CD14-positive monocyte (primary cell): ENCODE results near the gene UNC13C. TPM values are rescaled to one million over a fixed set of nuclear protein-coding genes. Genes with fewer than 3 reads are reported as not detected.

Experiments used
- DNase-seq, 3 donors: peaks; one replicate each; pipeline ENCODE4 v3.0.0-alpha.2; 2011 to 2022
- H2AFZ ChIP-seq: 2 replicates; pipeline ENCODE4 v1.6.0; 2012; ENCODE audit warnings: mild to moderate bottlenecking, low read depth, low read length, inconsistent platforms; ENCODE audit not compliant: insufficient read depth, poor library complexity, severe bottlenecking
- H3K27ac ChIP-seq, 2 donors: 1 replicate in 1 of 2; 2 replicates in 1 of 2; pipeline ENCODE4 v1.5.1; 2012 to 2013; ENCODE audit warnings: low read length in 2 of 2, control low read depth in 1 of 2, inconsistent platforms in 1 of 2, low read depth in 1 of 2, mild to moderate bottlenecking in 1 of 2
- H3K27me3 ChIP-seq, 2 donors: one replicate each; pipeline versions ENCODE4 v1.6.0 to v1.6.1; 2011 to 2013; ENCODE audit warnings: low read length in 2 of 2; ENCODE audit not compliant: control insufficient read depth in 2 of 2, insufficient read depth in 2 of 2
- H3K36me3 ChIP-seq, 2 donors: replicated peaks in 1 of 2; 1 replicate in 1 of 2; 2 replicates in 1 of 2; pipeline versions ENCODE4 v1.5.1 to v1.6.1; 2012 to 2013; ENCODE audit warnings: low read length in 2 of 2, control low read depth in 1 of 2, inconsistent platforms in 1 of 2, mild to moderate bottlenecking in 1 of 2; ENCODE audit not compliant: insufficient read depth in 2 of 2, control insufficient read depth in 1 of 2
- H3K4me1 ChIP-seq, 2 donors: 1 replicate in 1 of 2; 2 replicates in 1 of 2; pipeline versions ENCODE4 v1.5.1 to v1.6.1; 2012 to 2013; ENCODE audit warnings: low read length in 2 of 2, control low read depth in 1 of 2, inconsistent platforms in 1 of 2, mild to moderate bottlenecking in 1 of 2, moderate library complexity in 1 of 2; ENCODE audit not compliant: insufficient read depth in 2 of 2, control insufficient read depth in 1 of 2
- H3K4me2 ChIP-seq: replicated peaks from 2 replicates; pipeline ENCODE3; 2012; ENCODE audit warnings: low read length, moderate library complexity, mild to moderate bottlenecking; ENCODE audit not compliant: poor library complexity, severe bottlenecking; ENCODE audit errors: extremely low read depth
- H3K4me3 ChIP-seq, 3 experiments: fragments of 200-600 bp in 1 of 3; sonication (generic) in 1 of 3; replicated peaks in 1 of 3; 1 replicate in 2 of 3; 2 replicates in 1 of 3; pipeline ENCODE4 v1.5.1; 2011 to 2013; ENCODE audit warnings: low read length in 3 of 3, mild to moderate bottlenecking in 3 of 3, control low read depth in 2 of 3, low read depth in 2 of 3, inconsistent platforms in 1 of 3, moderate library complexity in 1 of 3
- H3K79me2 ChIP-seq: 2 replicates; pipeline ENCODE4 v1.6.0; 2012; ENCODE audit warnings: mild to moderate bottlenecking, control low read depth, inconsistent platforms, low read length, moderate library complexity; ENCODE audit not compliant: insufficient read depth
- H3K9ac ChIP-seq: 2 replicates; pipeline ENCODE4 v1.6.0; 2017; ENCODE audit warnings: low read length, mild to moderate bottlenecking; ENCODE audit not compliant: insufficient read depth, poor library complexity, severe bottlenecking
- H3K9me3 ChIP-seq, 2 donors: replicated peaks in 1 of 2; 1 replicate in 1 of 2; 2 replicates in 1 of 2; pipeline versions ENCODE4 v1.5.1 to v1.6.1; 2012 to 2013; ENCODE audit warnings: low read length in 2 of 2, control low read depth in 1 of 2; ENCODE audit not compliant: control insufficient read depth in 1 of 2, insufficient read depth in 1 of 2
- H4K20me1 ChIP-seq: 2 replicates; pipeline ENCODE4 v1.6.0; 2012; ENCODE audit warnings: mild to moderate bottlenecking, low read length, control low read depth, moderate library complexity; ENCODE audit not compliant: insufficient read depth
- H3K27ac Mint-ChIP-seq, 7 donors: one replicate each; pipeline ENCODE4 v1.8.0; 2020; ENCODE audit warnings: mild to moderate bottlenecking in 7 of 7, mixed read lengths in 7 of 7, moderate library complexity in 6 of 7, inconsistent platforms in 2 of 7
- H3K27me3 Mint-ChIP-seq, 3 donors: one replicate each; pipeline ENCODE4 v1.8.0; 2021 to 2022; ENCODE audit warnings: low read depth in 3 of 3, mild to moderate bottlenecking in 3 of 3, mixed read lengths in 3 of 3, moderate library complexity in 3 of 3, inconsistent platforms in 1 of 3
- H3K36me3 Mint-ChIP-seq, 2 donors: one replicate each; pipeline ENCODE4 v1.8.0; 2020; ENCODE audit warnings: mixed read lengths in 2 of 2, inconsistent platforms in 1 of 2, mild to moderate bottlenecking in 1 of 2
- H3K4me1 Mint-ChIP-seq: one replicate; pipeline ENCODE4 v1.8.0; 2020; ENCODE audit warnings: mild to moderate bottlenecking, mixed read lengths
- H3K4me3 Mint-ChIP-seq, 2 donors: one replicate each; pipeline ENCODE4 v1.8.0; 2020; ENCODE audit warnings: mild to moderate bottlenecking in 2 of 2, mixed read lengths in 2 of 2, moderate library complexity in 1 of 2
- H3K9me3 Mint-ChIP-seq, 7 donors: one replicate each; pipeline ENCODE4 v1.8.0; 2020 to 2022; ENCODE audit warnings: mixed read lengths in 7 of 7, mild to moderate bottlenecking in 6 of 7, moderate library complexity in 6 of 7, inconsistent platforms in 2 of 7
- WGBS: methylation state at CpG from one replicate; pipeline ENCODE4 v1.1.5; 2013; ENCODE audit warnings: missing lambda C conversion rate; ENCODE audit not compliant: insufficient coverage; 5-methylcytosine and 5-hydroxymethylcytosine counted together
- intact Hi-C, 2 donors: fragments of 100-400 bp; cut with micrococcal nuclease; formaldehyde crosslinking; loops; one replicate each; pipeline versions ENCODE4 v1.15.0 to v1.15.1; 2023
- polyA plus RNA-seq, 3 donors: library from polyadenylated mRNA; depleted of rRNA in 1 of 3; unstranded in 2 of 3; stranded (reverse) in 1 of 3; fragments of 300-500 nt in 2 of 3; fragments of >200 nt in 1 of 3; fragmentation: Illumina TruSeq in 2 of 3; gene quantifications; 1 replicate in 2 of 3; 2 replicates in 1 of 3; pipeline ENCODE4 v1.2.3, GENCODE V29; 2012 to 2021
- TF ChIP-seq, protein P1 (sequence below): fragments of 200-600 bp; IDR thresholded peaks from one replicate; pipeline ENCODE4 v1.8.0; 2022; ENCODE audit warnings: antibody characterized with exemption, mild to moderate bottlenecking

UNC13C gene
- polyA plus RNA-seq, 3 donors, result not detected

DNA sequence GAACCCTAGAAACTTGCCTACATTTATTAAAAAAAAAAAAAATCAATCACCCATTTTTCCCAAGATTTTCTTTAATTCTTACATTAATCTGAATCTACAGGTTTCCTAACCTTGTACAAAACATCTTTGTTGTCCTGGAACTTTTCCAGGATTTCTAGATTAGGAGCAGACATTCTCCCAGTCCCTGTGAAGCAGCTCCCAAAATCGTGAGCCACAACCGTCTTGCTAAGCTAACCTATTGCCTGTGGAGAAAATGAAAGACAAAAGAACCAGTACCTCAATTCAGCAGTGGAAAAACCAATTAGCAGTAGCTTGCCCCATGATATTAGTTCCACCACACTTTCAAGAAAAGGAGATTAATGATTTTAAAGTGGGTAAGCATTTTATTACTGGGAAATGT lies 522.1 kb downstream of the UNC13C start:
- Mint-ChIP-seq H3K4me1 (no peaks in the 10 kb centered on the region), H3K4me3 (no peak overlapping the region), H3K27me3 (peaks cover 0 to 4% (median 1%) of the 10 kb centered on the region in 3 donors), H3K27ac (no peak overlapping the region), H3K36me3 (no peaks in the 10 kb centered on the region), H3K9me3 (peaks cover 0 to 3% (median 0%) of the 10 kb centered on the region in 7 donors)
- Histone ChIP-seq H2AFZ (no peak overlapping the region), H4K20me1 (no peaks in the 10 kb centered on the region), H3K27ac (no peak overlapping the region), H3K9me3 (no peaks in the 10 kb centered on the region), H3K4me1 (no peaks in the 10 kb centered on the region), H3K9ac (no peak overlapping the region), H3K36me3 (no peaks in the 10 kb centered on the region), H3K27me3 (no peaks in the 10 kb centered on the region), H3K79me2 (no peaks in the 10 kb centered on the region), H3K4me2 (no peak overlapping the region), H3K4me3 (no peak overlapping the region)
- no CpG with 5 or more reads among the region's 2 CpGs for WGBS
- intact Hi-C loops, result no loop called here
- TF ChIP-seq, protein P1, sequence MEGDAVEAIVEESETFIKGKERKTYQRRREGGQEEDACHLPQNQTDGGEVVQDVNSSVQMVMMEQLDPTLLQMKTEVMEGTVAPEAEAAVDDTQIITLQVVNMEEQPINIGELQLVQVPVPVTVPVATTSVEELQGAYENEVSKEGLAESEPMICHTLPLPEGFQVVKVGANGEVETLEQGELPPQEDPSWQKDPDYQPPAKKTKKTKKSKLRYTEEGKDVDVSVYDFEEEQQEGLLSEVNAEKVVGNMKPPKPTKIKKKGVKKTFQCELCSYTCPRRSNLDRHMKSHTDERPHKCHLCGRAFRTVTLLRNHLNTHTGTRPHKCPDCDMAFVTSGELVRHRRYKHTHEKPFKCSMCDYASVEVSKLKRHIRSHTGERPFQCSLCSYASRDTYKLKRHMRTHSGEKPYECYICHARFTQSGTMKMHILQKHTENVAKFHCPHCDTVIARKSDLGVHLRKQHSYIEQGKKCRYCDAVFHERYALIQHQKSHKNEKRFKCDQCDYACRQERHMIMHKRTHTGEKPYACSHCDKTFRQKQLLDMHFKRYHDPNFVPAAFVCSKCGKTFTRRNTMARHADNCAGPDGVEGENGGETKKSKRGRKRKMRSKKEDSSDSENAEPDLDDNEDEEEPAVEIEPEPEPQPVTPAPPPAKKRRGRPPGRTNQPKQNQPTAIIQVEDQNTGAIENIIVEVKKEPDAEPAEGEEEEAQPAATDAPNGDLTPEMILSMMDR, result no peak
- DNase-seq, result no peak

DNA sequence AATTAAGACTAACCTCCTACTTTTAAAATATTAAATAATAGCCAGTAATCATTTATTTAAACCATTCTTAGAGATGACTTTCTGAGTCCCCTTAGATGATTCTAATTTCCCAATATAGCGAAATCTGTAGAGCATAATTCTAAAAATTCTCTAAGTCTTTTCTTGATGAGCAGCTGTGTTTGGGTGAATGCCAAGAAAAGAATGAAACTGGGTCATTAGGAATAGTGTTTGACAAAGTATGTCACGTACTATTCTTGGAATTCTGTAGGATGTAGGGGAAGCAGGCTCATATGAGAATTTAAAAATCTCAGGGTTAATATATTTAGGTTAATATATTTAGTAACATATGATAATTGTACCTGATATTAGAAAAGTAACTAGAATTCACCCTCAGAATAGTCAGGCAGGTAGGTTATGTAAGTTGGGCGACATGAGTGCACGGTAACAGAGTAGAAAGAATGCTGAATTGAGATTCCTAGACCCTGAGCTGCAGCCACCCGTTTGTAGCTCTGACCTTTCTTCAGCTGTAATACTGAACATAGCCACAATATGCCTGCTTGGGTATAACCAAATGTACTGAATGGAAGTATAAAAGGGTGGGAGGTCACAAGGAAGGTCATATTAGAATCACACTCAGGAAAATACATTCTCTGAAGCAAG lies 524.3 kb downstream of the UNC13C start:
- Histone ChIP-seq H3K9me3 (no peaks in the 10 kb centered on the region), H3K4me1 (no peaks in the 10 kb centered on the region), H2AFZ (no peak overlapping the region), H3K79me2 (no peaks in the 10 kb centered on the region), H3K4me3 (no peak overlapping the region), H3K9ac (no peak overlapping the region), H3K27me3 (no peaks in the 10 kb centered on the region), H3K36me3 (no peaks in the 10 kb centered on the region), H3K4me2 (no peak overlapping the region), H3K27ac (no peak overlapping the region), H4K20me1 (no peaks in the 10 kb centered on the region)
- Mint-ChIP-seq H3K9me3 (peaks cover 0 to 3% (median 0%) of the 10 kb centered on the region in 7 donors), H3K36me3 (no peaks in the 10 kb centered on the region), H3K27ac (no peak overlapping the region), H3K4me3 (no peak overlapping the region), H3K4me1 (no peaks in the 10 kb centered on the region), H3K27me3 (peaks cover 0 to 3% (median 1%) of the 10 kb centered on the region in 3 donors)
- TF ChIP-seq, protein P1, result no peak
- no CpG with 5 or more reads among the region's 5 CpGs for WGBS
- intact Hi-C loops, result no loop called here
- no peak for DNase-seq
